GM18526 (cell line): ENCODE data around the gene GRM5.

ENCODE experiments used
- POLR2A ChIP-seq: IDR thresholded peaks from 3 replicates; pipeline ENCODE4 v1.6.1; 2011; ENCODE audit not compliant: insufficient read length; ENCODE audit errors: extremely low read depth

Gene GRM5

GRCh38 chr11:88508759-88509581 lies 556.8 kb downstream of the GRM5 start:
- TF ChIP-seq POLR2A = no peak

GRCh38 chr11:88508418-88508758 lies 557.4 kb downstream of the GRM5 start:
- no peak for TF ChIP-seq POLR2A

- no peak for TF ChIP-seq POLR2A
Measured at GRCh38 chr11:88507771-88508417, 557.9 kb downstream of the GRM5 start.

DNA sequence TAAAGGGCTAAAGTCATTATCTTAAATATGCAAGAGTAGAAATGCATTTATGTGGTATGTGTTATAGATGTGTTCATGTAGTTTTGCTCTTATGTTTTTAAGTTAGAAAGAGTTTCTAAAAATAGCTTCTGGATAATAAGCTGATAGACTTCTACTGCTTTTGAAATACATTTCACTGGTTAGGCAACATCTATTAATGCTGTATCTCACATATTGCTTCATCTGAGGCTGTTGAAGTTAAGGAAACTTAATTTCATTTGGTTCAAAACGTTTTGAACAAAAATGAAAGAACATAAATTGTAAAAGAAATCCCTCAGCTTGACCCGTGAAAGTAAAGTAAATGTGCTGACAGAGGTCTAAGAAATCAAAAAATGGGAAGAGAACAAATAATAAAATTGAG lies 564.2 kb downstream of the GRM5 start:
- TF ChIP-seq POLR2A = no peak

DNA sequence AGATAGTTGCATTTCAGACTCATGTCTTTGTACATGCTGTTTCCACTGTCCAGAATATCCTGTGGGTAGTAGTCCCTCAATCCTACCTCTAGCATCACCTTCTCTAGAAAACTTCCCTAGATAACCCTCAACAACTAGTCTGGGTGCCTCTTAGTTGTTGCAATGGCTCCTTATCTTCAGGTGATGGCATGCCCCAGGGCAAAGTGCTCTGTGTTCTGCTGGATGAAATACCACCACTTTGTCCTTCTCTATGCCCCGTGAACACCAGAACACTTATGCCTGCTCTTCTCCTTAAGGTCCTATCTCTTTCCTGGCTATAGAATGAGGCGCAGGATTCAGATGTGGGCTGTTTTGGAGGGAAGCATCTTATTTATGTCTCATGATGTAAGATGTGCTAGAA lies 569.9 kb downstream of the GRM5 start:
- no peak for TF ChIP-seq POLR2A

- no peak for TF ChIP-seq POLR2A
Measured at GRCh38 chr11:88494848-88495247, 570.9 kb downstream of the GRM5 start.

DNA sequence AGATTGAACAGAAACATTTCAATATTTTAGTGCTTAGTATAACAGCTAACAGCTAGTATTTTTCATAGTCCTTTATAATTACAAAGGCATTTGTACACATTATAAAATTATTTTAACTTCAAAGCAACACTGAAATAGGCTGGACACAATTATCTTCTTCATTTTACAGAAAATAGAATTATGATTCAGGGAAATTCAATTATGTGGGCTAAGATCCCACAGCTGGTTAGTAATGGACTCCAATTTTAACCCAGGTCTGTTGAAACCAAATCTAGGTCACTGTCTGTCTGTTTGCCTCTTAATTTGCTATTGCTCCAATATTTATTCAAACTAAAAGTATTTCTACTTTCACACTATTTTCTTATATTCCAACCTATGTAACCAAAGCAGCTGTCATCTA lies 574.1 kb downstream of the GRM5 start:
- no peak for TF ChIP-seq POLR2A

DNA sequence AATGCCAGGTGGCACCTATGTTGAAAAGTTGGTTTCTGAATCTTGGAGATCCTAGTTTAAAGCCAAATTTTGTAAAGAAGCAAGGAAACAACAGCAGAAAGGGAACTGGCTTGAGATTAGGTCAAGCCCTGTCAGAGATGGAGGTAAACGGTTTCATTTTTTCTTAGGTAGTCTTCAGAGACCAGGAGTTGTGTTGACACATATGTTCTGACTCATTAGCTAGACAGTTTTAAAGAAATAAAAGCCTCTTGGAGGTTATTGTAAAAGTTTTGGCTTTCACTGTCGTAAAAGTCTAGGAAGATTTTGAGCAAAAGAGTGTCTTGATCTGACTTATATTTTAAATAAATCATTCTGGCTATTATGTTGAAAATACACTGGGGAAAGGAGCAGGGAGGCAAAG lies 576.8 kb downstream of the GRM5 start:
- no peak for TF ChIP-seq POLR2A

- no peak for TF ChIP-seq POLR2A
Measured at GRCh38 chr11:88487646-88488045, 578.1 kb downstream of the GRM5 start.

DNA sequence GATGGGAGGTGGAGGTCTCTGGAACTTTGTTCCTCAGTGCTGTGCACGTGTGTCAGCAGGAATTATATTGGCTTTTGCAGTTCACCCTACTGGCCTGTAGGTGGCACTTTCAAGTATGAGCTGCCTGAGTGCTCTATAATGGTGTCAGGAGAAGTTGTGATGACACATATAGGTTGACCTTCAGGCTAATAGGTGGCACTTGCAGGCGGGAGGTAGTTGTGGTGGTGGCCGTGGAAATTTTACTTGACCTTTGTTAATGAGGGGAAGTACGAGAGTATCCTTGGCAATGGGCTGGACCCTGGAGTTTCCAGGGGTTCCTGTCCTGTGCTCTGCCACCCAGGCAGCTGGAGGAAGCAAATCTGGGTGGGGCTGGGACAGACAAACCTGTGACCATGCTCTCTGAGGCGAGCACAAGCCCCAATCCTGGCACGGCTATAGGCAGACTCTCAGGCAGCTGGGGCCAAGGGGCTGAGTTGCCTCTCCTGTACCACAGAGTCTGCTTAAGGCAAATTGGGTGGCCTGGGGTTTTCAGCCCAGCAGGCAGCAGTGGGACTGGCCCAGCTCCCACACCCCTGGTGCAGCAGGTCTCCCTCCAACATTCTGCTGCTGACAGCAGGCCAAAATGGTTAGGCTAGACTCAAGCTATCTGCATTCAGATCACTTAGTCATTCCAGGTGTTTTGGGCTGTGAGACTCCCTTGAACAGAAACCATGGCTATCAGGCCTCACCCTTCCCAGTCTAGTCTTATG lies 580.7 kb downstream of the GRM5 start:
- no peak for TF ChIP-seq POLR2A

DNA sequence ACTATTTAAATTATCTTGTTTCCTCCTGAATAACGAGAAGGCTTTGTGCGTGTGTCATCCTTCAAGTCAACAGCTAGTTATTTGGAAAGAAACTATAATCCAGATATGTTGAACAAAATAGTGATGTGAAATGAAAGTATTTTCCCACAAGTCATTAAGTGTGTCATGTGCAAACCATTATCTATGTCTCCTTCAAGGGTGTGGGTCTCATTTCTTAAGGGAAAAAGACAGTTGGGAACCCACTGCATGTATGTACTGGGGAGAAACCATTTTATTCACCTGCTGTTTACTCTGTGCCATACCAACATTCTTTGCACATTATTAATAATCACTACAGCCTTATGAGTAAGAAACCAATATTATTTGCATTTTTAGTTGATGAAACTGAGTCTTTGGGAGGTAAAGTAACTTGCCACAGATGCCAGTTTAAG lies 582.9 kb downstream of the GRM5 start:
- TF ChIP-seq POLR2A = no peak

DNA sequence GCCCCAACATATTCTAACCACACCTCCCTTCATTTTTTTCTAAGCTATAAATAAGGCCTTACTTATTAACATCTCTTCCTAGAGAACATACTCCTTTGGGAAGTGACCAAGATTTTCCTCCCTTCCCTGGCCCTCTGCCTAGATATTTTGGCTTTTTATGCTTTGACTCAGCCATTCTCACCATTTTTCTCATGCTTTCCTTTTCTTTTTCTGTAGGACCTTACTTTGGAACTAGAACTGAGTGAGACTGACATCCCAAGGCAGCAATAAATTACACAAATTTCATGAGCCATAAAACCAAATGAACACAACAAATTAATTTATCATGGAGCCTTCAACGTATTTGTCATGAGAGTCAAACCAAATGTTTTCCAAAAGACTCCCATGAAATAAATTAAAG lies 585.6 kb downstream of the GRM5 start:
- no peak for TF ChIP-seq POLR2A

DNA sequence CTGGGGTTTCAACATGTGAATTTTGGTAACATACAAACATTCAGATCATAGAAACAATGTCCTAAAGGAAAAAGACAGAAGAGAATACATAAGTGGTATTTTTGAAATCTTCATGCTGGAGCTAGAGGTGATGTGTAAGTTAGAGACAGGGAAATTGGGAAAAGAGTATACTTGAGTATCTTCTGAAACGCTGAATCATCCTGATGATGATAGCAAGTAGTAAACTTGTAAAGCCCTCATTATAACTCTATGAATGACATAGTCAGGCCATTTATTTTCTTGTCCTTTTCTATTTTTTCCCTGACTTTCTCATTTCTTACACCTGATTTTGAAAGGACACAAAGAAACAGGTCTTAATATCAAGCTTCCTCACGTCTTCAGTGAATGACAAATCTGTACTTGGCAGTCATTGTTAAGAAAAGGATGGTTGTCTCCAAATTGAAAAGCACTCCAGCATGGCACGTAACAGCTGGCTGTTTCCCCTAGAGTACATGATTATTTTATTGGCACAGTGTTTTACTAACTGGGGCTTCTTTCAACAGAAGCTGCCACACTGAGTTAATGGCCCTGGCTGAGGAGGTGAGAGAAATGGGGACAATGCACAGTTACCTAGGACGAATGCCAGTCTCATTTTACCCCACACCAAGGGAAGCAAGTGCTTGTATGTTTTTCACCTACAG lies 587.5 kb downstream of the GRM5 start:
- TF ChIP-seq POLR2A = no peak

DNA sequence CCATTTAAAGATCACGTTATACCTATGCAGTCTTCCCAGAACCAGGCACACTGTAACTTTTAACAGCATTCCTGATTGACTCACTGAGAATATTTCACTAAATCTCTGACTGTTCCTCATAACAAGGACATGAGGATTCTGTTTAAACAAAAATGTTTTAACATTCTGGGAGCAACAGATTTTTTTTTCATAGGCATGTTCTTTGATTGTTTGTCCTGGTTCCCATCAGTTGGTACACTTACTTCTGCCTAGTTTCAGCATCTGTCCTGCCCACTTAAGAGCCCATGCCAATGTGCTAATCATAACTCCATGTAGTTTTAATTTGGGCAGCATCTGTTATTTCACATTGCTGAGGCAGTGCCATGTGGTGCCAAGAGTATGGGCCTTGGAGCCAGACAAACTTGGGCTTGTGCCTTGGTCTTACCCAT lies 589.8 kb downstream of the GRM5 start:
- no peak for TF ChIP-seq POLR2A

DNA sequence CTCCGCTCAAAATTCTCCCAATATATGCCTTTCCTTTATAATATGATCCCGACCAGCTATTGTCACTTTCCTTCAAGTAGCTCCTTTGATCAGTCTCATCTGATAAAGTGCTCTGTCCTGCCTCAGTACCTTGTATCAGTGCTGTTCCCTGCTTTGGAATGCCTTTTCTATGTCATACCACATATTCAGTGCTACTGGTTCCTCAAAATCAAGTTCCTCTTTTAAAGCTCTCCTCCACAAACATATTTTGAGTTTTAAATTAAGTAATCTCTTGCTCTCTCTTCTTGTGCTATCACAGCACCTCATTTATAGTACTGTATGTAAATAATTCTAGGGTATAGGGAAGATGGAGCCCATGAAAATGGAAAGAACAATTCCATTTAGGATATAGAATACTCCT lies 591.1 kb downstream of the GRM5 start:
- no peak for TF ChIP-seq POLR2A
